H1 (cell line): ENCODE results near the gene DOC2A. TPM values are rescaled to one million over a fixed set of nuclear protein-coding genes. Genes with fewer than 3 reads are reported as not detected.

ENCODE experiments used
- CHD7 ChIP-seq: fragments of 300-600 bp; sonication (generic); IDR thresholded peaks from 2 replicates; pipeline ENCODE4 v1.7.1; 2012; ENCODE audit warnings: low read length, moderate library complexity, mild to moderate bottlenecking, inconsistent platforms; ENCODE audit not compliant: insufficient replicate concordance
- MAFK ChIP-seq: IDR thresholded peaks from 2 replicates; pipeline ENCODE4 v1.6.1; 2012; ENCODE audit warnings: low read depth, mild to moderate bottlenecking, improper control_type of control experiment, low read length
- PHF8 ChIP-seq: fragments of 200-600 bp; sonication (generic); conservative IDR thresholded peaks from 2 replicates; pipeline ENCODE4 v1.7.1; 2012; ENCODE audit warnings: low read depth, mild to moderate bottlenecking, inconsistent platforms, low read length, moderate library complexity
- RXRA ChIP-seq: IDR thresholded peaks from 2 replicates; pipeline ENCODE4 v1.6.1; 2011; ENCODE audit warnings: low read depth, mild to moderate bottlenecking, low read length, moderate library complexity; ENCODE audit not compliant: insufficient read depth
- SRF ChIP-seq: IDR thresholded peaks from 2 replicates; pipeline ENCODE4 v1.6.1; 2011; ENCODE audit warnings: mild to moderate bottlenecking, low read depth, low read length, moderate library complexity
- polyA plus RNA-seq, 7 experiments: library from polyadenylated mRNA; depleted of rRNA in 3 of 7; stranded (reverse) in 5 of 7; unstranded in 2 of 7; fragments of >200 nt in 5 of 7; fragments of 200-250 nt in 2 of 7; gene quantifications; 1 replicate in 5 of 7; 2 replicates in 1 of 7; 4 replicates in 1 of 7; pipeline versions ENCODE4 v1.2.1 to v1.2.3, GENCODE V29; 2011 to 2013; ENCODE audit warnings: missing spikeins in 2 of 7, mixed read lengths in 2 of 7
- total RNA-seq: library from RNA; stranded (reverse); fragmentation: NEBNext Ultra II Directional; extraction: Animal tissue kit (Norgen Biotek cat#: 25700); gene quantifications from 2 replicates; pipeline ENCODE4 v1.2.1, GENCODE V29; 2021

Gene DOC2A
- total and polyA plus RNA-seq, 2 of the 8 experiments (the other 6 are each of a cell fraction or from before 2014, with no cell fraction given): 13.9 to 20.7 TPM

DNA sequence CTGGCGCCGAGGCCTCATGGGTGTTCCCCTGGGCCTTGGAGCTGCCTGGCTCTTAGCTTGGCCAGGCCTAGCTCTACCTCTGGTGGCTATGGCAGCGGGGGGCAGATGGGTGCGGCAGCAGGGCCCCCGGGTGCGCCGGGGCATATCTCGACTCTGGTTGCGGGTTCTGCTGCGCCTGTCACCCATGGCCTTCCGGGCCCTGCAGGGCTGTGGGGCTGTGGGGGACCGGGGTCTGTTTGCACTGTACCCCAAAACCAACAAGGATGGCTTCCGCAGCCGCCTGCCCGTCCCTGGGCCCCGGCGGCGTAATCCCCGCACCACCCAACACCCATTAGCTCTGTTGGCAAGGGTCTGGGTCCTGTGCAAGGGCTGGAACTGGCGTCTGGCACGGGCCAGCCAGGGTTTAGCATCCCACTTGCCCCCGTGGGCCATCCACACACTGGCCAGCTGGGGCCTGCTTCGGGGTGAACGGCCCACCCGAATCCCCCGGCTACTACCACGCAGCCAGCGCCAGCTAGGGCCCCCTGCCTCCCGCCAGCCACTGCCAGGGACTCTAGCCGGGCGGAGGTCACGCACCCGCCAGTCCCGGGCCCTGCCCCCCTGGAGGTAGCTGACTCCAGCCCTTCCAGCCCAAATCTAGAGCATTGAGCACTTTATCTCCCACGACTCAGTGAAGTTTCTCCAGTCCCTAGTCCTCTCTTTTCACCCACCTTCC is 23.3 kb downstream of the DOC2A start (continued):
- TF ChIP-seq PHF8 (no peak), SRF (no peak), RXRA (no peak), CHD7 (no peak), MAFK (no peak)
- TF ChIP-seq, all 59 proteins: peak for 0
